Measurements from ENCODE around the gene PAK5.

Gene PAK5

GRCh38 chr20:9520086-9520485, 318.8 kb downstream of the PAK5 start:
- no peak for DNase-seq (ENCODE audit: low spot score in 2 of 2)
- Histone ChIP-seq H3K4me1 (no peaks in the 10 kb centered on the region), H3K27me3 (ENCODE audit: low read depth) (peaks cover 30% of the 10 kb centered on the region), H3K4me3 (no peak overlapping the region), H3K9me3 (no peaks in the 10 kb centered on the region), H3K36me3 (replicated peaks) (no peaks in the 10 kb centered on the region)
- in situ Hi-C loops (cut with MboI; ENCODE audit: low sequenced_read_pairs): no loop called here

DNA sequence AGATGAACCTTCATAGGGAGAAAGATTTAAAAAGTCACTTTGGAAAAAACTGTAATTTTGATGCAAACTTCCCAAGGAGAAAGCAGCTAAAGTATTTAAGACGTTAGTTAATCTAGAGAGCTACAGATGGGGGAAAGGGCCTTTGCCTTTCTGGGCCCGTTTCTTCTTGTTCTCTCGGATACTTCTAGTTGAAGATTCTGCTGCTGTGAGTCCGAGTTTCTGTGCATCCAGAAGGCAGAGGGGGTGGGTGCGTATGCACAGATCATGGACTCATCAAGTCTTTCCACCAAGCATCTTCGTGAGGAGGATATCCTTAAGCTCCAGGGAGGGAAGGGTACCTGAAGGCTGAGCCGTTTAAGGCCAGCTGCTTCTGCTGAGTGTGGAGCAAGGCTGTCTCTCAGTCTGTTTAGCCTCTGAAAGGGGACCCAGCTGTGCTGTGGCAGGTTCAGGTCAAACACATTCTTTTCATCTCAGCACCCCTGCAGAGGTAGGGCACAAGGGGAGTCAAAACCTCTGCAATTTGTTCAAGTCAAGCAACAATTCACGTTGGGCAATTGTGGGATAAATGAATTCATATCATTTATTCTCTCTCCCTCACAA, 320.2 kb downstream of the PAK5 start:
- H3K4me3 ChIP-seq: no peak overlapping the region
- DNase-seq (ENCODE audit: low spot score in 2 of 2): no peak
- no peaks in the 10 kb centered on the region for H3K4me1 ChIP-seq
- peaks cover 44% of the 10 kb centered on the region for H3K27me3 ChIP-seq (ENCODE audit: low read depth)
- in situ Hi-C loops (cut with MboI; ENCODE audit: low sequenced_read_pairs): no loop called here
- no peaks in the 10 kb centered on the region for H3K9me3 ChIP-seq
- H3K36me3 ChIP-seq (replicated peaks): no peaks in the 10 kb centered on the region

DNA sequence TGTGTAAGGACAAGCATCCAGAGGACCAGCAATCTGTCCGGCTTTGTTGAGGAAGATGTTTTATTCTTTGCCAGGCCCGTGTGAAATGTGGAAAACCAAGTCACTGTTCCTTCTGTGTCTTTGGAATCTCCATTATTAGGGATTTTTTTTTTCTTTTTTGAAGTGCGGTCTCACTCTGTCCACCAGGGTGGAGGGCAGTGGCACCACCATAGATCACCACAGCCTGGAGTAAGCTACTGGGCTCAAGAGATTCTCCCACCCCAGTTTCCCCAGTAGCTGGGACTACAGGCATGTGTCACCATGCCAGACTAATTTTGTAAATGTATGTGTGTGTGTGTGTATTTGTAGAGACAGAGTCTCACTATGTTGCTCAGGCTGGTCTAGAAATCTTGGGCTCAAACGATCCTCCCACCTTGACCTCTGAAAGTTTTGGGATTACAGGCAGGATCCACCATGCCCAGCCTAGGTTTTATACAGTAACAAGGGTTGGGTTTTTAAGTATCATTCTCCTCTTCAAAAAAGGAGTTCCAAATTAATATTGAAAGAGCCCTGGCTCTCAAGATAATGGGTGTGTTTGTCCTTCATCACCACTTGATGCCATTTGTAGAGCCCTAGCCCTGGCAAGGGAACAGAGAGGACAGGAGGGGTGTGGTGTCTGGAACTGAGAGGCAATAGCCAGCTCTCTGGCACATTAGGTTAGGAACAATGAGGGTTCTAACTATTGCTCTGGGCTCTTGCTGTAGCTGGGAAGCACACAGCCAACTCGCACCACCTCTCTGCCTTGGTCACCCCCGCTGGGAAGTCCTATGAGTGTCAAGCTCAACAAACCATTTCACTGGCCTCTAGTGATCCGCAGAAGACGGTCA, 321.3 kb downstream of the PAK5 start:
- Histone ChIP-seq H3K27me3 (ENCODE audit: low read depth) (peaks cover 52% of the 10 kb centered on the region), H3K9me3 (no peaks in the 10 kb centered on the region), H3K36me3 (replicated peaks) (no peaks in the 10 kb centered on the region), H3K4me1 (no peaks in the 10 kb centered on the region), H3K4me3 (no peak overlapping the region)
- in situ Hi-C loops (cut with MboI; ENCODE audit: low sequenced_read_pairs): no loop called here
- DNase-seq (ENCODE audit: low spot score in 2 of 2): no peak

DNA sequence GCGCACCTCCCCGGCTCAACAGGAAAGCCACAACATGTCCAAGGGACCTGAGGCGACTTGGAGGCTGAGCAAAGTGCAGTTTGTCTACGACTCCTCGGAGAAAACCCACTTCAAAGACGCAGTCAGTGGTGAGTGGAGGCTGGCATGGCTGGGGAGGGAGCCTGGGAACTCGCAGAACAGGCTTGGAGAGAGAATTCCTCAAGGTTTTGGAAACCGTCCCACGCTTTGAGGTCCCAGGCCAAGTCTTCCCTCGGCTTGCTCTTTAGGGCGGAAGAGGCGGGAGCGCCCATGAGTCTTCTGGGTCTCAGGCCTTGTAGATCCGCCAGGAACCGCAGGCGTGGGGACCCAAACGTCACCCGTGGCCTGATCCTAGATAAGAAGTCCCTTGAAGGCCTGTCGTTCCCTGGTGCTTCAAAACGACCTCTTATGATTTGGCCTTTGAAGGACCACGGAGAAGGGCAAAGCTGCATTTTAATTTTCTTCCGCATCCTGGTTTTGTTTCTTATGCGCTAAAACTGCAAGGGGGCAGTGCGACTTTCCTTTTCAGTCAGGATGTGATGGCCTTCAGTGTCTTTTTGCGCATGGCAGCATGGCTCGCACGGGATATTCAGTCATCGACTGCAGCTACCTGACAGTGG, 322.5 kb downstream of the PAK5 start:
- H3K4me1 ChIP-seq: no peaks in the 10 kb centered on the region

GRCh38 chr20:9515741-9516233, 323.1 kb downstream of the PAK5 start:
- in situ Hi-C loops (cut with MboI; ENCODE audit: low sequenced_read_pairs): no loop called here
- no peaks in the 10 kb centered on the region for H3K4me1 ChIP-seq
- no peak overlapping the region for H3K4me3 ChIP-seq
- H3K9me3 ChIP-seq: no peaks in the 10 kb centered on the region
- H3K27me3 ChIP-seq (ENCODE audit: low read depth): peaks cover 65% of the 10 kb centered on the region
- DNase-seq (ENCODE audit: low spot score in 2 of 2): no peak
- H3K36me3 ChIP-seq (replicated peaks): no peaks in the 10 kb centered on the region

More for the DNA sequence above, 322.5 kb downstream of the PAK5 start:
- Histone ChIP-seq H3K36me3 (replicated peaks) (no peaks in the 10 kb centered on the region), H3K27me3 (ENCODE audit: low read depth) (peaks cover 61% of the 10 kb centered on the region), H3K9me3 (no peaks in the 10 kb centered on the region), H3K4me3 (no peak overlapping the region)
- DNase-seq (ENCODE audit: low spot score in 2 of 2): no peak
- in situ Hi-C loops (cut with MboI; ENCODE audit: low sequenced_read_pairs): no loop called here

- no peaks in the 10 kb centered on the region for H3K4me1 ChIP-seq
- H3K9me3 ChIP-seq: no peaks in the 10 kb centered on the region
- H3K36me3 ChIP-seq (replicated peaks): no peaks in the 10 kb centered on the region
- H3K4me3 ChIP-seq: no peak overlapping the region
- in situ Hi-C loops (cut with MboI; ENCODE audit: low sequenced_read_pairs): no loop called here
- no peak for DNase-seq (ENCODE audit: low spot score in 2 of 2)
- peaks cover 70% of the 10 kb centered on the region for H3K27me3 ChIP-seq (ENCODE audit: low read depth)
These were observed 323.7 kb downstream of the PAK5 start for GRCh38 chr20:9515214-9515585.

DNA sequence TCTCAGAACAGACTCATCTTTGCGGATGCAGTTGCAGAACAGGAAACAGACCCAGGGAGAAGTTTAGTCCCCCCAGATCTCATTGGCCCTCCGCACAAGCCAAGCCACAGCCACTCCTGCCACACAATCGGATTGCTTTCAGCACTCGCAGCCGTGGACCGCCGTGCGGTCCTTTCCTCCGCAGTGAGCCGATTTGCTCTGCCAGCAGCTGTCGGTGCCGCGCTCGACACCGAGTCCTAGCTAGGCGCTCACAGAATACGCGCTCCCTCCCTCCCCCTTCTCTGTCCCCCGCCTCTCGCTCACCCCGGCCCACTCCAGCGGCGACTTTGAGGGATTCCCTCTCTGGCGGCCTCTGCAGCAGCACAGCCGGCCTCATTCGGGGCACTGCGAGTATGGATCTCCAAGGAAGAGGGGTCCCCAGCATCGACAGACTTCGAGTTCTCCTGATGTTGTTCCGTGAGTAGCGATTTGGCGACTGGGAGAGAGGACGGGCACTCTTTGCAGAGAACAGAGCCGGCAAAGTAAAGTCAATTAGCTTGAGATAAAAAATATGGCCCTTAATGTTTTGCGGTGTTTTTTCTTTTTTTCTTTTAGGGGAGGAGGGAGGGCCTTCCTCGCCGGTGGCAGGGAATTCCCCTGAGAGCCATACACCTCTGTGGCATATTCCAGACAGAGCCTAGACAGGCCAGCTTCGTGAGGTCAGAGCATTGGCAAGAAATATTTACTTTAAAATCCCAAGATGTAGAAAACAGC, 324.2 kb downstream of the PAK5 start, which contains the start of gene LAMP5:
TSS of gene LAMP5 (plus strand) at position 130 of the 753 bp plus-strand sequence. CDS start at position 393, 263 bp downstream.
- peak in 1 of 2 experiments; percentile 36 for DNase-seq (ENCODE audit: low spot score in 2 of 2)
- no peak within 1 kb of the TSS for H3K4me3 ChIP-seq
- in situ Hi-C loops (cut with MboI; ENCODE audit: low sequenced_read_pairs): no loop called here
- peaks cover 72% of the 10 kb centered on the region for H3K27me3 ChIP-seq (ENCODE audit: low read depth)
- no peaks in the 10 kb centered on the region for H3K36me3 ChIP-seq (replicated peaks)
- no peaks in the 10 kb centered on the region for H3K4me1 ChIP-seq
- H3K9me3 ChIP-seq: no peaks in the 10 kb centered on the region

- peaks cover 76% of the 10 kb centered on the region for H3K27me3 ChIP-seq (ENCODE audit: low read depth)
- no peak overlapping the region for H3K4me3 ChIP-seq
- no peaks in the 10 kb centered on the region for H3K36me3 ChIP-seq (replicated peaks)
- H3K9me3 ChIP-seq: no peaks in the 10 kb centered on the region
- in situ Hi-C loops (cut with MboI; ENCODE audit: low sequenced_read_pairs): no loop called here
- H3K4me1 ChIP-seq: no peaks in the 10 kb centered on the region
- no peak for DNase-seq (ENCODE audit: low spot score in 2 of 2)
These were observed 324.8 kb downstream of the PAK5 start for GRCh38 chr20:9514072-9514460.

DNA sequence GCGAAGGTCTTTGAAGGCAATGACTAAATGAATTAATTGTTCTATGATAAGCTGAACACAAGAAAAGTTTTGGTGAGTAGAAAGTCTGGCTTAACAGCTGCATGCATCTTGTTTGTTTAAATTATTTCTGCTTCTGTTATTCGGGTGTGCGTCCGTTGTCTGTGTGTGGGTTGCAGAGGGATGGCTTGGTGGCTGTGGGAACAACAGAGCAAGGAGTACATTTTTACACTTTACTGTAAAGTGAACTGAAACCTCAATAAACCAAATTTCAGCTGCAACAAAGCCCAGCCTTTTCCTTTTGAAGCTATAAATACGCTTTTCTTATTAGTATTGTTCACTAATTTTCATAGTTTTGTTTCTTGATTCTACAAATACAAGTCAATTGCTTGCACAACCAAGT, 328.0 kb downstream of the PAK5 start:
- peaks cover 63% of the 10 kb centered on the region for H3K27me3 ChIP-seq (ENCODE audit: low read depth)
- H3K36me3 ChIP-seq (replicated peaks): no peaks in the 10 kb centered on the region
- H3K4me1 ChIP-seq: no peaks in the 10 kb centered on the region
- no peaks in the 10 kb centered on the region for H3K9me3 ChIP-seq
- no peak overlapping the region for H3K4me3 ChIP-seq
- no peak for DNase-seq (ENCODE audit: low spot score in 2 of 2)
- in situ Hi-C loops (cut with MboI; ENCODE audit: low sequenced_read_pairs): no loop called here

- no peaks in the 10 kb centered on the region for H3K4me1 ChIP-seq
- H3K27me3 ChIP-seq (ENCODE audit: low read depth): peaks cover 47% of the 10 kb centered on the region
- no peak overlapping the region for H3K4me3 ChIP-seq
- H3K9me3 ChIP-seq: no peaks in the 10 kb centered on the region
- in situ Hi-C loops (cut with MboI; ENCODE audit: low sequenced_read_pairs): no loop called here
- DNase-seq (ENCODE audit: low spot score in 2 of 2): no peak
- H3K36me3 ChIP-seq (replicated peaks): no peaks in the 10 kb centered on the region
These were observed 329.6 kb downstream of the PAK5 start for GRCh38 chr20:9509246-9509645.

DNA sequence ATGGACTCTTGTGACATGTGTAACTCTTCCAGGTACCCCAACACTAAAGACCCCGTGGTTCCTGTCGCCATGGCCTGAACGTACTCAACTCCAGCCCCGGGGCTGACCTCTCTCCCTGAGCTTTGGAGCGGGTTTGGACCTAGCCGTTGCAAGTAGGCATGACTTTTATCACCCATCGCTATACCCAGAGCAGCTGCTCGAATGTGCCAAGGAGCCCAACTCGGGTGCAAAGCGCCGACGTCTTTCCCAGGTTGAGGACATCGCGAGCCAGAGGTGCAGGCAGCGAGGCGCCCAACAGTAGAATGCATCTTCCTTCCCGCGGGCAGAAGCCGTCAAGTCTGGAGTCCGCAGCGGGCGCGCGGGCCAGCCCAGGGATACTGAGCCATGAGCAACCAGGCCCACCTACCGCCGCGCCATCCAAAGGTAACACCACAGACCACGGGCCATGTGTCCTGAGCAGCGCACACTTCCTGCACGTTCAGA, 330.1 kb downstream of the PAK5 start:
- H3K9me3 ChIP-seq: no peaks in the 10 kb centered on the region
- H3K36me3 ChIP-seq (replicated peaks): no peaks in the 10 kb centered on the region
- no peaks in the 10 kb centered on the region for H3K4me1 ChIP-seq
- in situ Hi-C loops (cut with MboI; ENCODE audit: low sequenced_read_pairs): no loop called here
- peaks cover 41% of the 10 kb centered on the region for H3K27me3 ChIP-seq (ENCODE audit: low read depth)
- no peak overlapping the region for H3K4me3 ChIP-seq
- DNase-seq (ENCODE audit: low spot score in 2 of 2): no peak

DNA sequence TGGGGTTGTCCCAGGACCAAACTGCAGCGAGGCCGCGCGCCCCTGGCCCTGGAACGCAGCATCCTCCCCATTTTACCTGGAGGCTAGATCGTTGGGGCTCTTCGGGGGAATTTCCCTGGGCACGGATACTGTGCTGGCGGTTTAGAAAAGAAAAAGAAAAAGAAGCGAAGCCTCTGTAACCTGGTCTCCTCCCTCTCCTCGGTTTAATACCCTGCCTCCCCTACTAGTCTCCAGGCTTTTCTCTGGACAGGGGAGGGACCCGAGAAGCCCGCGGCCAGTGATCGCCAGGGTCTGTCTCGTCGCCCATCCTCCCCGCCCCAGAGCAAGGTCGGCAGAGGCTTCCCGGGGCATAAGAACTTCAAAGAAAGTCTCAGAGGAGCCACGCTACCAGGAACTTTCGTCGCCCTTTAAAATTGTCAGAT, 330.6 kb downstream of the PAK5 start:
- Histone ChIP-seq H3K27me3 (ENCODE audit: low read depth) (peaks cover 37% of the 10 kb centered on the region), H3K4me3 (no peak overlapping the region)
- no peak for DNase-seq (ENCODE audit: low spot score in 2 of 2)

GRCh38 chr20:9507544-9508239, 331.2 kb downstream of the PAK5 start:
- in situ Hi-C loops (cut with MboI; ENCODE audit: low sequenced_read_pairs): no loop called here
- no peak for DNase-seq (ENCODE audit: low spot score in 2 of 2)
- Histone ChIP-seq H3K36me3 (replicated peaks) (no peaks in the 10 kb centered on the region), H3K9me3 (no peaks in the 10 kb centered on the region), H3K4me1 (no peaks in the 10 kb centered on the region), H3K27me3 (ENCODE audit: low read depth) (peaks cover 33% of the 10 kb centered on the region), H3K4me3 (no peak overlapping the region)

More for the DNA sequence above, 330.6 kb downstream of the PAK5 start:
- no peaks in the 10 kb centered on the region for H3K9me3 ChIP-seq
- H3K36me3 ChIP-seq (replicated peaks): no peaks in the 10 kb centered on the region
- in situ Hi-C loops (cut with MboI; ENCODE audit: low sequenced_read_pairs): no loop called here
- H3K4me1 ChIP-seq: no peaks in the 10 kb centered on the region
